CD4-positive, alpha-beta T cell treated with Interleukin-6 at 100 ng/mL for 8 hours (primary cell): ENCODE data around the gene NKD1.
"Not testable (repeated sequence)": the region's sequence is repeated elsewhere in the genome, so short reads cannot be mapped to it uniquely, and the experiment has no call there.

Experiments used
- DNase-seq: peaks from one replicate; pipeline ENCODE4 v3.0.0-alpha.2; 2020; ENCODE audit warnings: mixed read lengths, low spot score

The NKD1 gene

DNA sequence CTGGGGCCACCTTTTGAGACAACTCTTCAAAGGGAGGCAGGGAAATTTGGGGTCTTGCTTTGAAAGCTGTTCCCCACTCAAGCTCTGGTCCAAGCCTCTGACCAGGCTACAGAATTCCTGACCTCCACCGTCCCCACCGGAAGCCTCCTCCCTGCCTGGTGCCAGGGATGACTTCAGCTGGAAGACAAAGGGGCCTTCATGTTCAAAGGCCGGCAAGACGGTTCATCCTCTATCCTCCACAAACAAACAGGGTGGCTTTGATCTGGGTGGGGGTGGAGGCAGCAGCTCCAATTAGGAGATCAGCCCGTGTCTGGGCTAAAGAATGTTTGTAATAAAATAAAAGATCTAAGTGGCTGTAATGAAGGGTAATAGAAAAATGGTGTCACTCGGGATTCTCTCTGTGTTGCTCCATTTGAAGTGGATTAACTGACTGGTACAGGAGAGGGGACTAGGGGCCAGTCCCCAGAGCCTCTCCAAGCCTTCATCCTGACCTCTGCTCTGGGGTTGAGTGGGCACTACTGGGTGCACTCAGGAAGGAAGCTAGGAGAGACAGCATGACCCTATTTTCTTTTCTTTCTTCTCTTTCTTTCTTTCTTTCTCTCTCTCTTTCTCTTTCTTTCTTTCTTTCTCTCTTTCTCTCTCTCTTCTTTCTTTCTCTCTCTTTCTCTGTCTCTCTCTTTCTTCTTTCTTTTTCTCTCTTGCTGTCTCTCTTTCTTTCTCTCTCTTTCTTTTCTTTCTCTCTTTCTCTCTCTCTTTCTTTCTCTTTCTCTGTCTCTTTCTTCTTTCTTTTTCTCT, 27.5 kb upstream of the NKD1 start:
- DNase-seq, result no peak

DNA sequence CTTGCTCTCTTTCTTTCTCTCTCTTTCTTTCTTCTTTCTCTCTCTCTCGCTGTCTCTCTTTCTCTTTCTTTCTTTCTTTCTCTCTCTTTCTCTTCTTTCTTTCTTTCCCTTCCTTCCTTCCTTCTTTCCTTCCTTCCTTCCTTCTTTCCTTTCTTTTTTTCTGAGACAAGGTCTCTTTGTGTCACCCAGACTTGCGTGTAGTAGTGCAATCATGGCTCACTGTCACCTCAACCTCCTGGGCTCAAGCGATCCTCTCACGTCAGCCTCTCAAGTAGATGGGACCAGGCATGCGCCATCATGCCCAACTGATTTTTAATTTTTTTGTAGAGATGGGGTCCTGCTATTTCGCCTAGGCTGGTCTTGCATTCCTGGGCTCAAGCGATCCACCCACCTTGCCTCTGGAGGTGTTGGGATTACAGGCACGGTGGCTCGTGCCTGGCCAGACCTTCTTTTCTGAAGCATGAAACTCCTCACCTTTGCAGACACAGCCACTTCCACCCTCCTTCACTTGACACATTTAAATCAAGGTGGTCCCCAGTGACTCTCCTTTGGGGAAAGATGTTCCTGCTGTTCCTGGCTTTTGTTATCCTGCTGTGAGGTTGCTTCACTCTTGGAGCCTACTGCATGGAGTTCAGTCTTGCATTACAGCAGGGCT, 26.8 kb upstream of the NKD1 start:
- no peak for DNase-seq

DNA sequence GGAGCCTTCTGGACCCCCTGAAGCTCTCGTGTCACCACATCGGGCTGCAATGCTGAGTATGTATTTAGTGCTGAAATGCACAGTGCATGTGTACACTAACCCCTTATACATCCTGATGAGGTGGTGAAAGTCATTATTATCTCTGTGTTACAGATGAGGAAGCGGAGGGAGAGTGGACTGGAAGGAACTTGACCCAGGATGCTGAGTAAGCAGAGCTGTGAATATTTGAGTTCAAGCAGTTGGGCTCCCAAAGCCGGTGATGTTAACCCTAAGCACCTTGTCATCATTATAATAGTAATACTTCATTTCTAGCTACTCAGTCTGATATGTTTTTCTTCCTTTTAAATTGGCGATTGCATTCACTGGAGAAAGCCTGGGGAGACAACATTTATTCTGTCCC, 25.9 kb upstream of the NKD1 start:
- no peak for DNase-seq

DNA sequence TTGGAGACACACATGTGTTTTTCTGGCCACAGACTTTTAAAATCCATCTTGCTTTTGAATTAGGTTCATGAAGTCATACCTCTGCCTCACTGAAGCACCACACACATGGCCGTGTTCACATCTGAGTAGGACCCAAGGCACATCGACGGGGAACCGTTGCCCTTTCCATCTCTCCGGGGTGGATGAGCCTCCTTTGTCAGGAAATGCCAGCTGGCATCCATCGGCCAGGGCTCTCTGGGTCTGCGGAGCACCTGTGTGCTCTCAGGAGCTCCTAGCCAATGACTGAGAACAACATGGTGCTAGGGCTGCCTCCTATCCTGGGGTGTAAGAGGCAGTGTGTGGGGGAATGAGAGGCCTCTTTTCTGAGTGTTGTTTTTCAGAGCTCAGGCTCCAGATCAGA, 24.5 kb upstream of the NKD1 start:
- DNase-seq, result no peak

DNA sequence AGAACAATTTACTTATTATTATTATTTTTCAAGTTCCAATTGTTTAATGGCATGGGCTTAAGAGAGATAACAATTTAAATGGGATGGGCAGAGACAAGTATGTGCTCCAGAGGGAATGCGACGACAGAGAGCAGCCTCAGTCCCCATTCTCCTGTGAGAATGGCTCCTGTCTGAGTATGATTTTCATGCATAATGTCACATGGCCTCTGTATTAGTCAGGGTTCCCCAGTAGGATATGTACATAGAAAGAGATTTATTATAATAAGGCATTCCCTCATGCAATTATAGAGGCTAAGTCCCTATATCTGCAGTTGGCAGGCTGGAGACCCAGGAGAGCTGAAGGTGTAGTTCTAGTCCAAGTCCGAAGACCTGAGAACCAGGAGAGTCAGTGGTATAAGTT, 22.9 kb upstream of the NKD1 start:
- DNase-seq, result no peak

DNA sequence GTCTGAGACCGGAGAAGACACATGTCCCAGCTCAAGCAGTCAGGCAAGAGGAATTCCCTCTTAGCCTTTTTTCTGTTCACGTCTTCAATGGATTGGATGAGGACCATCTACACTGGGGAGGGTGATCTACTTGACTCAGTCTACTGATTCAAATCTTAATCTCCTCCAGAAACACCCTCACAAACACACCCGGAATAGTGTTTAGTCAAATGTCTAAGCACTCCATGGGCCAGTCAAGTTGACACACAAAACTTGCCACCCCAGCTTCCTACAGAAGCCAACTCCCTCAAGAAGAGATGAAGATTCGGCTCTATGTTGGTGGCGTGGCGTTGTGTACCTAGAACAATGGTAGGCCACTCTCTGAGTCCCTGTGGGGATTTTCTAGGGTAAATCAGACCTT, 22.5 kb upstream of the NKD1 start:
- DNase-seq, result no peak

DNA sequence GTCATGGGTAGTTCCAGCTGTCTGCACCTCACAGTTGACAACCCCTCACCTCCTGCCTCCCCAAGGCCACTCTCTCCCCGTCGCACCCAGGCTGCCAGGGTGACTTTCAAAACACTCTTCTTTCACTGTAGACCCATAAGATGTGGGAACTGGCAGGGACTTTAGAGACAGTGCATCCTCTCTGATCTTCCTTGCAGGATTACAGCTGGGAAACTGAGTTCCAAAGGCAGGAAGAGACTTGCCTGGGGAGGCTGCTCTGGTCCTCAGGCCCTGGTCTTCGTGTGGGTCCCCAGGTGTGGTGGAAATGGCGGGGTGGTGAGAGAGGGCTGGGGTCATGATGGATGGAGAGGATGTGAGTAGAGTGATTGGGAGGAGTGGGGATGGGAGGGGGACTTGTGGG, 21.9 kb upstream of the NKD1 start:
- DNase-seq, result no peak

DNA sequence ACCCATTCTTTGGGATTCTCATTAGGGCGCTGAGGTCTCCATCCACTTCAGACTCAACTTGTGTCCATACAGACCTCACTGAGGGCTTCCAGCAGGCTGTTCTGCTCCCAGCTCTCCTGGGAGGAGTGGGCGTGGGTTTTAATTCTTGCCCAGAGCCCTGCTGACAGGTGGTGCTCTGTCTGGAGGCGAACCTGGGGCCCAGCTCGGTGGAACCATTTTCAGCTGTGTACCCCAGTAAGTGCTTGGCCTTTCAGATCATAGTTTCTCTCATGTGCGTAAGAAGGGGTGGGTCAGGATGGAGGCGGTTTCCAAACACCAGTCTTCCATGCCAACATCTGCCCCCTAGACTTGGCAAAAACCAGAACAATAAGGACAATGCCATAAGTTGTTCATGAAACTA, 21.4 kb upstream of the NKD1 start:
- DNase-seq, result no peak

DNA sequence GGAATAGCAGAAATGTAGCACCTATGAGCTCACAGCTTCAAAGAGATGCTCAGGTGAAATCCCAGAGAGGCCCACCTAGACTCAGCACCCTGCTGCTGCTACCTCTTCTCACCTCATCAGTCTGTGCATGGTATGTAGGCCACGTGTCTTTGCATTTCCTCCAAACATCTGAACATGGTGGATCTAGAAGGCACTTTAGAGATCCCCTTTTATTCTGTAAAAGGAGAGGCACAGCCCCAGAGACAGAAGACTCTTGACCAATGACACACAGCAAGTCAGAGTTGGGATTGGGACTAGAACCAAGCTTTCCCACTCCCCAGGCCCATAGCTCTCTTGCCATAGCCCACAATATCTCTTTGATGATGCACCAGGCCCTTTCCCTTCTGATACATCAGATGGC, 19.4 kb upstream of the NKD1 start:
- no peak for DNase-seq

DNA sequence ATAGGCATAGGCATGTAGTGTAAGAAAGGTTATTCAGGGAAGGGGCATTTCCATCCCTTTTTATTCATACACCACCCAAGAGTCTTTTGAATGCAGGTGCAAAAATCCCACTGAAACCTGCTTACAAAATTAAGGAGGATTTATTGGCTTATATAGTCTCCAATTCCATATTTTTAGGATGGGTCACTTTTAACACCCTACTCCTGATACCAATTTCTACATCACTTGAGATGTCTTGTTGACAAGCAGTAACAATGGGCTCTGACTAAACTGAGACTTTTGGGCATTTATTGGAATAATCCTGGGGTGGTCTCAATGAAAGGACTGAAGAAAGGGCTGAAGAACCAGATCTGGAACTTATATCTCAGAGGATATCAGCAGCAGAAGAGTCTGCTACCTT, 18.9 kb upstream of the NKD1 start:
- no peak for DNase-seq

DNA sequence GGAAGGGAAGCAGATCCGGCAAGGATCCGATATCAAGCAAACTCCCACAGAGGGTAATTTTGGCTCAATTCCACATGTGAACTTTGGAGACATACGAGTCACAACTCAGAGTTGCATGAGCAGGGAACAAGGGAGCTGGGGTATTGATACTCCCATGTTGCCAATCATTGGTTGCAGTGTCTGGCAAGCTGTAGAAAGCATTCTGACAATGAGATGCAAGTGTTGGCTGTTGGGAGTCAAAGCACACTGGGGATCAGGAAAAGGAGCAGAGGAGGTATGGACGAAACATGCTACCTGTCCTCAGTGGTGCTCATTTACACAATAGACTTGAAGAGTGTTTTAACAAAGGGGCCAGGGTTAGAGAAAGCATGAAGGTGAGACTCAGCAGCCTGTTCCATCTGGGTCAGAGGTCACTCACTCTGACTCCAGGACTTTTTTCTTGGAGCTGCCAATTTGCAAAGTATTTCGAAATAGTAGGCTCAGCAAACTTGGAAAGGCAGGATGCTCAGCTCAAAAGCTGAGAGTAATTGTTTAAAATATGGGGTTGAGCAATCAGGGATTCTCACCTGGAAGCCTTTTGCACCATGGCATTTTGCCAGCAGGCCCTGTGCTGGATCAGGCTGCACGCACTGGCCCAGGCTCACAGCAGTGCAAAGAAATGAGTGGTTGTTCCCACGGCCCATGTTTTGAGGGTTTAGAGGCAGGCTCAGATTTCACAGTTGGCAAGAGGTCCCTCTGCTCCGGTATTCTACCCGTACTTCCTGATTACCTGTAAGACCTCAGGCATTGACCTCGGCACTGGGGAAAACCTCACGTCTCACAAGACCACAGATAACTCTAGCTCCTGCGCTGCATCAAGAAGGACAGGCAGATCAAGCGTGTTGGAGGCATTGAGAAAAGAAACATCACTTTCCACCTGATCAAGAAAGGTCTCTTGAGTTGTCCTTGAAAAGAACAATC, 17.6 kb upstream of the NKD1 start:
- no peak for DNase-seq

DNA sequence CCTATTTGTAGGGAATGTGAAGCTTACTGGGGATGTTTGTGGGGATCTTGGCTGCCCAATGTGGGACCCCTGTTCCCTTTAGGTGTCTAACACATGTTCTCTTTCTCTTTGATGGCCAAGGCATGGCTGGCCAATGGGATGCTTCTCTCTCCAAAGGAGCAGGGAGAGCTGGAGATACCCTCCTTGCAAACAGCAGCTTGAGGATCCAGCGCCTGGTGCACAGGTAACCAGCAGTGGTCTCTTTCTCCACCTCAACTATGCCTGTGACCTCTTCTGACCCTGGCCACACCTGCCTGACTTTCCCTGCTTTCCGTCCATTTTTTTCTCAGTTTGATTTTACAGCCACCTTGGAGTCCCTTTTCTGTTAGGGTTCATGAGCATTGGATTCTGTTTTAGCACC, 16.8 kb upstream of the NKD1 start:
- DNase-seq, result no peak

DNA sequence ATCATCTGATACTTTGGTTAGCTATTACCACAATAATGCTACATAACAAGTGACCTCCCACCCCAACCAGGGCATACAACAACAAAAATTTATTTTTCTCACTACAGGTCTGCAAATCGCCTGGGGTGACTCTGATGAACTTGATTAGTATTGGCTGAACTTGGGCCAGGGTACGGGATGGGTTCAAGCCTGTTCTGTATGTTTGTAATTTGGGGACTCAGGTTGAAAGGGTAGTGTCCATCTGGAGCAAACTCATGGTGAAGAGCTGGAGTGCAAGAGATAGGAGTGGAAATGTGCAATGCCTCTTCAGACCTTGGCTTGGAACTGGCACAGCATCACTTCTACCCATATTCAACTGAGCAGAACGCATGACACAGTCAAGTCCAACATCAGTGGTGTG, 16.3 kb upstream of the NKD1 start:
- DNase-seq, result no peak

DNA sequence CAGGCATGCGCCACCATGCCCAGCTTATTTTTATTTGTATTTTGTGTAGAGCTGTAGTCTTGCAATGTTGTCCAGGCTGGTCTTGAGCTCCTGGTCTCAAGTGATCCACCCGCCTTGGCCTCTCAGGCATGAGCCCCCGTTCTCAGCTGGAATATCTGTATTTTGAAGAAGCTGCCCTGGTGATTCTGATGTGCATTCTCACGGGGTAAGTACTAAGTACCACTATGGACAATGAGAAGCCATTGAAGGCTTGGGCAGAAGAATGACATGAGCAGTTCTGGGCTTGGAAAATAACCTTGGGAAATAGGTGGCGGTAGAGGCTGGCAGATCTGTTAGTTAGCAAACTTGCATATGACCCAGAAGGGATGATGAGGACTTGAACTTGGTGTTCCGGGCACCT, 15.6 kb upstream of the NKD1 start:
- no peak for DNase-seq

DNA sequence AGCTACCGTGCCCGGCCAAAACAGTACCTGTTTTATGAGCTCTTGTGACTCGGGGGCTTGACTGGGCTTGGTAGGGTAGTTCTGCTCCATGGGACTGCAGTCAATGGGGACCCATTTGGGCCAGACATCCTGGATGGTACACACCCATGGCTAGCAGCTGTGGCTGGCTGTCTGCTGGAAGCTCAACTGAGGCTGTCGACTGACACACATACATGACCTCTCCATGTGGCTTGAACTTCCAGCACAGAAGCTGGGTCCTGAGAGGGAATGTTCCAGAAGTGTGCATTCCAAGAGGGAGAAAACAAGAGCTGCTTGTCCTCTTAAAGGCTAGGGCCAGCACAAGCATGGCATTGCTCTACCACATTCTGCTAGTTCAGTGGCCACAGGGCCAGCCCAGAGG, 14.9 kb upstream of the NKD1 start:
- DNase-seq, result no peak

DNA sequence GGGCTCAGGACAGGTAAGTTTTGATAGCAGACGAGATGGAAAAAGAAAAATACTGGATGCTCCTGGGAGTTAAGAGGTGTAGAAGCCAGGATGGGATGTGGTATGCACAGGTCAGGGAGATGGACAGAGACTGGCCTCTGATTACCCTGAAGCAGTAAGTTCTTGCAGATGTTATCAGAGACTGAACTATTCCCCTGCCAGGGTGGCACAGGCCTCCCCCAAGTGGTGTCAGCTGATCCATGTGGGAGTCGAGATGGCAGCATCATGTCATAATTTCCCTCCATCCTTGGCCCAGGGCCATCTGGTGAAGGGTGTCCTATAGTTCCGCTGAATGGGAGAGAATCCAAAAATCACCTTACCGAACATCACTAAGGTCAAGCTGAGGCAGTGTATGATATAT, 14.1 kb upstream of the NKD1 start:
- no peak for DNase-seq

DNA sequence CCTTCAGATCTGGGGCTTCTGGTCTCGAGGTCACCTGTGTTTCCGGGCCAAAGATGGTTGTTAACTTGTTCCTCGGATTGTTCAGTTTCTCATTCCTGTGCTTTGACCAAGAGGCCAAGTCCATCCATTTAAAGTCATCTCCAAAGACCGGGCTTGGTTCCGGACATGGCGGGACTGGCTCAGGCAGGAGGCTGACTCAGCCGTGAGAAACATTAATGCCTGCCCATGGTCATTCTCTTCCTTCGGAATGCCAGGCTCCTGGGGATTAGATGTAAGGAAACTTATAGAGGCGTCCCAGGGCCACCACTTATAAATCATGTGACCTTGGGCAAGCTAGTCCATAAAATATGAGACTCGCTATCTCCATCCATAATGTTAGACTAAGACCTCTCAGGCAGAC, 13.6 kb upstream of the NKD1 start:
- no peak for DNase-seq

DNA sequence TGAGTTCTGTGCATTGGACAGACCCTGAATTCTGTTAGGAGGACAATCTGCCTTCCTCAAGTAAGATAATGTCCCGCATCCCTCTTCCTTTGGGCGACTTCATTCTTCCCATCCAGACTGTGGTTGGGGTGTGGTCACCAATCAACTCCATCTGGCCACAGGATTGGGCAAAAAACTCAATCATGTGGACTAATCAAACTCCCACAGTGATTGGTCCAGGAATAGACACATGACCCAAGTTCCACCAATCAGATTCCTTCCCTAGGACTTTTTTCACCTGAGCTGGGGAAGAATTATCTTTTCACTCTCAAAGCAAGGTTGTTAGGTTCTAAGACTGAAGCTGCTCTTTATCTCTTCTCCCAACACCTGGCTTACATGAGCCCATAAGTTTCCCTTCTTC, 13.2 kb upstream of the NKD1 start:
- DNase-seq, result no peak

DNA sequence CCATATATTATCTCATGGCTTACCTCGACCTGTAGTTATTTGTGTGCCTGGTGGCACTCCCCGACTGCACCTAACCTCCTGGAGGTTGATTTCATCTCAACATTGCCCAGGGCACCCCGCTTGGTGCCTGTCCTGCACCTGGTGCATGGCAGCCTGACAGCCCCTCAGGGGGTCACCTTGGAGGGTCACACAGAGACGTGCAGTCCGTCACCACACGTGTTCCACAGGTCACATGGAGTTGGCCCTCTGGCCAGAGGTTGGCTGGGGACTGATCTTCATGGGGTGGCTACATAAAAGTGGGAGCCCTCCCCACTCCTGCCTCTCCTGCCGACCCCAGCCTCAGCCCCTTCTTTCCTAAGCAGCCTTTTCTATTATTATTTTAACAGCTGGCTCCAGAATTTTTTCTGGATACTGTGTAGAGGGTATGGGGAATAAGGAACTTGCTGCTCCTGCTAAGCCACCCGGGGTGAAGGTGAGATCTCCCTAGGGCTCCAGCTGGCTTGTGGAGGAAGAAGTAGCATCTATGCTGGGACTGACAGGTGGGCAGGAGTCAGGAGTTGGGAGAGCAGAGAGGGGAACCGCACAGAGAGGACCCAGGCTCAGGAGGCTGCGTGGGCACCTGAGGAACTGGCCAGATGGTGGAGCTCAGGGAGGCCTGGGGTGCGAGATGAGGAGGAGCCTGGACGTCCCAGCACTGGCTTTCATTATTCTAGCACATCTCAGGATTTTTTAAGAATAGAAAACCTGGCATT, 12.5 kb upstream of the NKD1 start:
- no peak for DNase-seq

DNA sequence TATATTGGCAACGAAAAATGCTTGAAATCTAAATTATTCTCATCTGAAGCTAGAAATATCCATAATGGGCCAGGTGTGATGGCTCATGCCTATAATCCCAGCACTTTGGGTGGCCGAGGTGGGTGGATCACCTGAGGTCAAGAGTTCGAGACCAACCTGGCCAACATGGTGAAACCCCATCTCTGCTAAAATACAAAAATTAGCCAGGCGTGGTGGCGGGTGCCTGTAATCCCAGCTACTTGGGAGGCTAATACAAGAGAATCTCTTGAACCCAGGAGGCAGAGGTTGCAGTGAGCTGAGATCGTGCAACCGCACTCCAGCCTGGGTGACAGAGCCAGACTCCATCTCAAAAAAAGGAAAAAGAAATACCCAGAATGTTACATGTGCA, 11.9 kb upstream of the NKD1 start:
- not testable (repeated sequence) for DNase-seq

DNA sequence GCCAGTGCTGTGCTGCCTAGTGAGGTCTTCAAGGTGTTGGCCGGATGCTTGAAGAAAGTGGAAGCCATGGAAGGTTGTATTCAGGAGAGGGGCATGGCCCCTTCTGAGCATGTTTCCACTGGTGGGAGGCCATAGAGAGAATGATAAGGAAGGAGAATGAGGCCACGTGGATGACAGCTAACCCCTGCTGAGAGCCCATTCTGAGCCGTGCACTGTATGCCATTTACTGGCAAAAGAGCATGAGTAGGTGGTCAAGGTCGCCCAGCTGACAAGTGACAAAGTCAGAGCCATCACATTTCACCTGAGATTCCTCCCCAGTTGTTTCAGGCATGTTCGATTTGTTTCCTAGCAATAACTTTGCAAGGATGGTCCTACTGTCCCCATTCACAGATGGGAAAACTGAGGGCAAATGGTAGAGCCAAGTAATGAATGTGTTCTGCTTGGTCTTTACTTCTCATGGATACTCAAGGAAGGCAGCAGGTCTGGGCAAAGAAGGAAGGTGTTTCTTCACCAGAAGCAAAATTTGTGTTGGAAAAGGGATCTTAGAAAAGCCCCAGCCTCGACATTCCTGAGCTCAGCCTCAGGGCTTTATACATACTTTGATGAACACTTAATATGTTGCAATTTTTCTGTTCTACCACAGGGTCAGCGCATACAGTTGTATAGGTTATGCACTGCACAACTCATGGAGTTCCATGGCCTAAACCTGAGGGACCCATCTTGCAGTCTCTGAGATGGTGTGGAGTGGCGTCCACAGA, 10.5 kb upstream of the NKD1 start:
- no peak for DNase-seq
